Keratinocyte (primary cell): ENCODE results near the gene UQCR10. TPM values are rescaled to one million over a fixed set of nuclear protein-coding genes. Genes with fewer than 3 reads are reported as not detected.

Experiments
- DNase-seq: peaks from one replicate; pipeline ENCODE4 v3.0.0-alpha.2; 2011; ENCODE audit warnings: low read depth, missing footprints, low spot score
- FAIRE-seq: peaks from 2 replicates; lab custom pipeline; 2011; peaks lifted over from hg19 to GRCh38; lab: Jason Lieb, UNC
- H2AFZ ChIP-seq: 2 replicates; pipeline ENCODE4 v1.6.0; 2012; ENCODE audit warnings: low read length, control low read depth, inconsistent platforms; ENCODE audit not compliant: control insufficient read depth
- H3K27ac ChIP-seq: 2 replicates; pipeline ENCODE4 v1.5.1; 2011; ENCODE audit warnings: low read length; ENCODE audit not compliant: control insufficient read depth, insufficient read depth
- H3K27me3 ChIP-seq: 3 replicates; pipeline ENCODE4 v1.6.0; 2011; ENCODE audit warnings: low read length; ENCODE audit not compliant: control insufficient read depth, insufficient read depth; ENCODE audit errors: extremely low read depth
- H3K36me3 ChIP-seq, 2 experiments: 2 replicates in 1 of 2; 3 replicates in 1 of 2; pipeline ENCODE4 v1.5.1; 2011; ENCODE audit warnings: low read length in 2 of 2, mild to moderate bottlenecking in 1 of 2; ENCODE audit not compliant: control insufficient read depth in 2 of 2, insufficient read depth in 2 of 2; ENCODE audit errors: extremely low read depth in 1 of 2
- H3K4me1 ChIP-seq: 3 replicates; pipeline ENCODE4 v1.5.1; 2011; ENCODE audit warnings: low read length; ENCODE audit not compliant: control insufficient read depth, insufficient read depth; ENCODE audit errors: extremely low read depth
- H3K4me2 ChIP-seq: 3 replicates; pipeline ENCODE4 v1.6.0; 2011; ENCODE audit warnings: low read depth, low read length; ENCODE audit not compliant: control insufficient read depth, insufficient read depth; ENCODE audit errors: extremely low read depth
- H3K4me3 ChIP-seq, 3 experiments: fragments of 200-600 bp in 1 of 3; sonication (generic) in 1 of 3; 2 replicates in 2 of 3; 3 replicates in 1 of 3; pipeline ENCODE4 v1.5.1; 2011 to 2016; ENCODE audit warnings: low read length in 3 of 3, mild to moderate bottlenecking in 3 of 3, control low read depth in 2 of 3, inconsistent platforms in 1 of 3, low read depth in 1 of 3, mixed read lengths in 1 of 3, mixed run types in 1 of 3, moderate library complexity in 1 of 3; ENCODE audit not compliant: control insufficient read depth in 2 of 3, insufficient read depth in 2 of 3; ENCODE audit errors: extremely low read depth in 1 of 3
- H3K79me2 ChIP-seq: 2 replicates; pipeline ENCODE4 v1.6.0; 2012; ENCODE audit warnings: low read length; ENCODE audit not compliant: control insufficient read depth, insufficient read depth
- H3K9ac ChIP-seq: 3 replicates; pipeline ENCODE4 v1.6.0; 2011; ENCODE audit warnings: low read length; ENCODE audit not compliant: control insufficient read depth, insufficient read depth; ENCODE audit errors: extremely low read depth
- H3K9me1 ChIP-seq: 3 replicates; pipeline ENCODE4 v1.6.0; 2011; ENCODE audit warnings: low read length; ENCODE audit not compliant: control insufficient read depth, insufficient read depth; ENCODE audit errors: extremely low read depth
- H3K9me3 ChIP-seq: 2 replicates; pipeline ENCODE4 v1.5.1; 2012; ENCODE audit warnings: low read depth, low read length; ENCODE audit not compliant: control insufficient read depth
- H4K20me1 ChIP-seq: 3 replicates; pipeline ENCODE4 v1.6.0; 2011; ENCODE audit warnings: low read length; ENCODE audit not compliant: control insufficient read depth, insufficient read depth; ENCODE audit errors: extremely low read depth
- EZH2 ChIP-seq: IDR thresholded peaks from one replicate; pipeline ENCODE4 v1.6.1; 2012; ENCODE audit warnings: inconsistent platforms, mild to moderate bottlenecking, low read length, moderate library complexity
- dilution Hi-C: fragments of 300-500 bp; cut with MboI; formaldehyde crosslinking; loops from one replicate; pipeline ENCODE4 v1.7.0; 2020; ENCODE audit warnings: low sequenced_read_pairs; ENCODE audit not compliant: extremely low pct_ligation_motif_present
- polyA plus RNA-seq, 5 experiments: library from polyadenylated mRNA; depleted of rRNA in 3 of 5; stranded (reverse) in 3 of 5; stranded (forward) in 1 of 5; unstranded in 1 of 5; fragments of >200 nt; gene quantifications; 1 replicate in 1 of 5; 2 replicates in 3 of 5; 3 replicates in 1 of 5; pipeline versions ENCODE4 v1.2.1 to v1.2.3, GENCODE V29; 2011 to 2012; ENCODE audit warnings: missing spikeins in 2 of 5, low read depth in 1 of 5, low replicate concordance in 1 of 5
- TF ChIP-seq, protein P1 (sequence below), 3 experiments: IDR thresholded peaks in 1 of 3; conservative IDR thresholded peaks in 1 of 3; optimal IDR thresholded peaks in 1 of 3; 2 replicates in 2 of 3; 3 replicates in 1 of 3; pipeline versions ENCODE3 to v1.5.1; 2011; ENCODE audit warnings: low read length in 3 of 3, mild to moderate bottlenecking in 3 of 3, moderate library complexity in 2 of 3, control low read depth in 1 of 3, inconsistent platforms in 1 of 3; ENCODE audit not compliant: insufficient read depth in 2 of 3; ENCODE audit errors: extremely low read depth in 1 of 3

The UQCR10 gene
- polyA plus RNA-seq, 1 donor (not counting 4 experiments of a cell fraction or from before 2014, with no cell fraction given) = 161 TPM

DNA sequence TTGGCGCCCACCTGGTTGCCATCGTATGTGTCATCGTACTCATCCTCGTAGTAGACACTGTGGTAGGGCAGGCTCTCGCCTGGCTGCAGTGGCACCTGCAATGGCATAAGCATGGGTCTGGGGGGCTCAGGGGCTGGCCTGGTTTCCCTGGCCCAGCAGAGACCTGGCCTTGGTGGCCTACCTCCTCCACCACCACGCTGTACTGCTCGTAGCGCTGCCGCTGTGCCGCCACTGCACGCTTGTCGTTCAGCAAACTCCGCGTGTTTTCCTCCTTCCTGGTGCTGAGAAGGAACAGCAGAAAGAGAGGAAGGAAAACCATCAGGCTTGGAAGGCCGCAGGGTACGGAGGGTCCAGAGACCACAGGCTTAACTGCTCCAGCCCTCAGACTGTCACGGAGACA lies 26.2 kb downstream of the UQCR10 start:
- H3K36me3 ChIP-seq = peaks cover 38 to 43% of the 10 kb centered on the region in 2 experiments
- H2AFZ ChIP-seq = no peak overlapping the region
- no peak overlapping the region for H3K4me3 ChIP-seq
- H4K20me1 ChIP-seq = no peaks in the 10 kb centered on the region
- H3K9ac ChIP-seq = no peak overlapping the region
- H3K9me1 ChIP-seq = no peaks in the 10 kb centered on the region
- no peaks in the 10 kb centered on the region for H3K9me3 ChIP-seq
- no peaks in the 10 kb centered on the region for H3K27me3 ChIP-seq
- FAIRE-seq (no peak), DNase-seq (no peak)
- no peaks in the 10 kb centered on the region for H3K4me1 ChIP-seq
- H3K4me2 ChIP-seq = no peak overlapping the region
- dilution Hi-C loops = no loop called here
- H3K79me2 ChIP-seq = no peaks in the 10 kb centered on the region
- no peak overlapping the region for H3K27ac ChIP-seq
- TF ChIP-seq, protein P1, sequence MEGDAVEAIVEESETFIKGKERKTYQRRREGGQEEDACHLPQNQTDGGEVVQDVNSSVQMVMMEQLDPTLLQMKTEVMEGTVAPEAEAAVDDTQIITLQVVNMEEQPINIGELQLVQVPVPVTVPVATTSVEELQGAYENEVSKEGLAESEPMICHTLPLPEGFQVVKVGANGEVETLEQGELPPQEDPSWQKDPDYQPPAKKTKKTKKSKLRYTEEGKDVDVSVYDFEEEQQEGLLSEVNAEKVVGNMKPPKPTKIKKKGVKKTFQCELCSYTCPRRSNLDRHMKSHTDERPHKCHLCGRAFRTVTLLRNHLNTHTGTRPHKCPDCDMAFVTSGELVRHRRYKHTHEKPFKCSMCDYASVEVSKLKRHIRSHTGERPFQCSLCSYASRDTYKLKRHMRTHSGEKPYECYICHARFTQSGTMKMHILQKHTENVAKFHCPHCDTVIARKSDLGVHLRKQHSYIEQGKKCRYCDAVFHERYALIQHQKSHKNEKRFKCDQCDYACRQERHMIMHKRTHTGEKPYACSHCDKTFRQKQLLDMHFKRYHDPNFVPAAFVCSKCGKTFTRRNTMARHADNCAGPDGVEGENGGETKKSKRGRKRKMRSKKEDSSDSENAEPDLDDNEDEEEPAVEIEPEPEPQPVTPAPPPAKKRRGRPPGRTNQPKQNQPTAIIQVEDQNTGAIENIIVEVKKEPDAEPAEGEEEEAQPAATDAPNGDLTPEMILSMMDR (optimal IDR thresholded peaks at IDR 0.05 in 1 of 3, IDR thresholded peaks at IDR 0.05 in 1 of 3, conservative IDR thresholded peaks at IDR 0.05 in 1 of 3; ENCODE audit: extremely low read depth in 1 of 3, insufficient read depth in 2 of 3, low read length in 3 of 3) = no peak
- TF ChIP-seq EZH2 = no peak

DNA sequence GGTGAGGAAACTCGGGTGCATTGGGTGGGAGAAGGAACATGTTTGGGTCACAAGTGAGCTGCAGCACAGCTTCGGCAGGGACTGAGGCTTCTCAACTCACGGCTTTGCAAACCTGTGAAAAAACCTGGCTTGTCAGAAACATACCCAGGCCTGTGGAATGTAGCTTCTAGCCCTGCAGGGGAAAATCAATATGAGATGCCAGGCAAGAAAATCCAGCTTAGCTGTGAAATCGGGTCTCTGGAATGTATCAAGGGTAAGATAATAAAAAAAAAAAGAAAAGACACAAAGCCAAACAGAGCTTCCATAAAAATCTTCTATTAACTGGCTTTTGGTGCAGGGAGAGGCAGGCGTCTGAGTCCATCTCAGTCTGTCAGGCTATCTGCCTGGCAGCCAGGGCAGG lies 28.5 kb downstream of the UQCR10 start:
- dilution Hi-C loops = no loop called here
- TF ChIP-seq, protein P1 (optimal IDR thresholded peaks at IDR 0.05 in 1 of 3, IDR thresholded peaks at IDR 0.05 in 1 of 3, conservative IDR thresholded peaks at IDR 0.05 in 1 of 3; ENCODE audit: extremely low read depth in 1 of 3, insufficient read depth in 2 of 3, low read length in 3 of 3) = no peak
- TF ChIP-seq EZH2 = no peak
- no peak overlapping the region for H3K9ac ChIP-seq
- H3K79me2 ChIP-seq = no peaks in the 10 kb centered on the region
- H3K4me2 ChIP-seq = no peak overlapping the region
- no peaks in the 10 kb centered on the region for H3K9me1 ChIP-seq
- H2AFZ ChIP-seq = no peak overlapping the region
- H3K27me3 ChIP-seq = no peaks in the 10 kb centered on the region
- FAIRE-seq = no peak
- H4K20me1 ChIP-seq = no peaks in the 10 kb centered on the region
- H3K36me3 ChIP-seq = peaks cover 36 to 37% of the 10 kb centered on the region in 2 experiments
- DNase-seq = no peak
- H3K4me1 ChIP-seq = peaks cover 14% of the 10 kb centered on the region
- H3K9me3 ChIP-seq = no peaks in the 10 kb centered on the region
- H3K4me3 ChIP-seq = no peak overlapping the region
- no peak overlapping the region for H3K27ac ChIP-seq
